PC-3 (cell line): ENCODE data around the gene FBN2. TPM values are rescaled to one million over a fixed set of nuclear protein-coding genes. Genes with fewer than 3 reads are reported as not detected.

Experiments used
- ATAC-seq: fragments of 200-7000 bp; cut with Tn5 transposase; 2 replicates; pipeline ENCODE4 v1.9.1; 2020; ENCODE audit warnings: mild to moderate bottlenecking, moderate library complexity
- BruUV-seq: library from RNA; stranded (reverse); fragments of 400-500 nt; replicated peaks from 2 replicates; lab custom pipeline; 2021; lab: Mats Ljungman, UMichigan
- CTCF ChIA-PET: fragments of 300-600 bp; sonication (Branson Sonifier 250); formaldehyde crosslinking; loops from one replicate; lab custom pipeline; 2022; ENCODE audit warnings: antibody characterized with exemption; lab: Charles Lee
- POLR2A ChIA-PET: fragments of 300-600 bp; sonication (Branson Sonifier 250); formaldehyde crosslinking; loops from one replicate; lab custom pipeline; 2022; ENCODE audit warnings: antibody characterized with exemption; ENCODE audit not compliant: unreplicated experiment; lab: Charles Lee
- DNase-seq: peaks from one replicate; pipeline ENCODE4 v3.0.0-alpha.2; 2015
- H2AFZ ChIP-seq: fragments of 300-600 bp; sonication (generic); 2 replicates; pipeline ENCODE4 v1.6.0; 2016; ENCODE audit warnings: antibody characterized with exemption, low read length
- H3F3A ChIP-seq: fragments of 300-600 bp; sonication (generic); one replicate; pipeline ENCODE4 v1.6.0; 2017; ENCODE audit warnings: antibody characterized with exemption, low read length, control low read depth, mild to moderate bottlenecking; ENCODE audit not compliant: unreplicated experiment
- H3K27ac ChIP-seq: fragments of 300-600 bp; sonication (generic); 2 replicates; pipeline ENCODE4 v1.5.1; 2016; ENCODE audit warnings: mild to moderate bottlenecking, low read length
- H3K27me3 ChIP-seq: fragments of 300-600 bp; sonication (generic); 2 replicates; pipeline ENCODE4 v1.6.1; 2016; ENCODE audit warnings: low read length, mixed read lengths
- H3K36me3 ChIP-seq: fragments of 300-600 bp; sonication (generic); 2 replicates; pipeline ENCODE4 v1.6.1; 2016; ENCODE audit warnings: low read depth, mixed run types, low read length, mixed read lengths
- H3K4me1 ChIP-seq: fragments of 300-600 bp; sonication (generic); 2 replicates; pipeline ENCODE4 v1.5.1; 2016; ENCODE audit warnings: low read length; ENCODE audit not compliant: insufficient read depth
- H3K4me2 ChIP-seq: fragments of 300-600 bp; sonication (generic); 2 replicates; pipeline ENCODE4 v1.6.0; 2016; ENCODE audit warnings: low read length
- H3K4me3 ChIP-seq: fragments of 300-600 bp; sonication (generic); 2 replicates; pipeline ENCODE4 v1.5.1; 2016; ENCODE audit warnings: mild to moderate bottlenecking, low read length, mixed read lengths
- H3K79me2 ChIP-seq: fragments of 300-600 bp; sonication (generic); 2 replicates; pipeline ENCODE4 v1.6.1; 2017; ENCODE audit warnings: low read length, mixed read lengths
- H3K9ac ChIP-seq: fragments of 300-600 bp; sonication (generic); 2 replicates; pipeline ENCODE4 v1.6.0; 2016; ENCODE audit warnings: mild to moderate bottlenecking, low read length
- H3K9me2 ChIP-seq: fragments of 300-600 bp; sonication (generic); replicated peaks from 2 replicates; pipeline ENCODE4 v1.6.1; 2016; ENCODE audit warnings: mixed run types, low read length, mixed read lengths
- H3K9me3 ChIP-seq: fragments of 300-600 bp; sonication (generic); 2 replicates; pipeline ENCODE4 v1.6.1; 2016; ENCODE audit warnings: low read length, mixed read lengths
- H4K20me1 ChIP-seq: fragments of 300-600 bp; sonication (generic); 2 replicates; pipeline ENCODE4 v1.6.1; 2016; ENCODE audit warnings: low read length, mixed read lengths
- EZH2 ChIP-seq: fragments of 300-600 bp; sonication (generic); IDR thresholded peaks from one replicate; pipeline ENCODE4 v1.6.1; 2017; ENCODE audit warnings: antibody characterized with exemption, mild to moderate bottlenecking, low read length; ENCODE audit not compliant: unreplicated experiment
- EZH2phosphoT487 ChIP-seq: fragments of 300-600 bp; sonication (generic); IDR thresholded peaks from 2 replicates; pipeline ENCODE4 v1.6.1; 2018; ENCODE audit warnings: mild to moderate bottlenecking, antibody characterized with exemption, low read length, borderline replicate concordance
- intact Hi-C: fragments of 100-400 bp; cut with micrococcal nuclease; formaldehyde crosslinking; loops from 2 replicates; pipeline ENCODE4 v1.9.0; 2023
- total RNA-seq: library from RNA; depleted of rRNA; stranded (reverse); fragments of >200 nt; gene quantifications from 2 replicates; pipeline ENCODE4 v1.2.3, GENCODE V29; 2014
- TF ChIP-seq, protein P1 (sequence below): fragments of 300-600 bp; sonication (generic); conservative IDR thresholded peaks from 2 replicates; pipeline ENCODE4 v1.5.1; 2017; ENCODE audit warnings: antibody characterized with exemption, low read depth, mild to moderate bottlenecking, low read length

The FBN2 gene
- total RNA-seq, 1 experiment from 2014 or later, result 45.2 TPM

DNA sequence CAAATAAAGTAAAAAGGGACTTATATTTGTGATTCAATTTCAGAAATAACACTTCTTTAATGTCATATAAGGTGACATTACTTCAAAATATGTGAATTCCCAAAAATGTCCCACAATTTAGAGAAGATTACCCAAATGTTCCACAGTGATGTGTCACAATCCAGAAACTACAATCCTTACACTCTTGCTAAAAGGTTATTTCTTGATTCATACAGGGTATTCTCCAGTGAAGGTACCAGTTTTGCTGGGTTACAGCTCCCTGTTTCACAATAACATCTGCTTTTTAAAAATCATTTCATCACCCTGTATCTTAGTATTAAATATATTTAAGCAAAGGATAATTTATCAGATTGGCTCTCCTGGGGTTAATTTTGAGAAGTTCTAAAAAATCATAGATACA is 11.0 kb downstream of the FBN2 start:
- no peaks in the 10 kb centered on the region for H3K4me1 ChIP-seq
- no peaks in the 10 kb centered on the region for H3K79me2 ChIP-seq
- peaks cover 21% of the 10 kb centered on the region for H3K36me3 ChIP-seq
- H3K9ac ChIP-seq, result no peak overlapping the region
- ChIA-PET POLR2A (no interaction called here), CTCF (no interaction called here)
- H3K27me3 ChIP-seq, result no peaks in the 10 kb centered on the region
- no peak overlapping the region for H3K4me3 ChIP-seq
- TF ChIP-seq, protein P1, sequence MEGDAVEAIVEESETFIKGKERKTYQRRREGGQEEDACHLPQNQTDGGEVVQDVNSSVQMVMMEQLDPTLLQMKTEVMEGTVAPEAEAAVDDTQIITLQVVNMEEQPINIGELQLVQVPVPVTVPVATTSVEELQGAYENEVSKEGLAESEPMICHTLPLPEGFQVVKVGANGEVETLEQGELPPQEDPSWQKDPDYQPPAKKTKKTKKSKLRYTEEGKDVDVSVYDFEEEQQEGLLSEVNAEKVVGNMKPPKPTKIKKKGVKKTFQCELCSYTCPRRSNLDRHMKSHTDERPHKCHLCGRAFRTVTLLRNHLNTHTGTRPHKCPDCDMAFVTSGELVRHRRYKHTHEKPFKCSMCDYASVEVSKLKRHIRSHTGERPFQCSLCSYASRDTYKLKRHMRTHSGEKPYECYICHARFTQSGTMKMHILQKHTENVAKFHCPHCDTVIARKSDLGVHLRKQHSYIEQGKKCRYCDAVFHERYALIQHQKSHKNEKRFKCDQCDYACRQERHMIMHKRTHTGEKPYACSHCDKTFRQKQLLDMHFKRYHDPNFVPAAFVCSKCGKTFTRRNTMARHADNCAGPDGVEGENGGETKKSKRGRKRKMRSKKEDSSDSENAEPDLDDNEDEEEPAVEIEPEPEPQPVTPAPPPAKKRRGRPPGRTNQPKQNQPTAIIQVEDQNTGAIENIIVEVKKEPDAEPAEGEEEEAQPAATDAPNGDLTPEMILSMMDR, result no peak
- TF ChIP-seq EZH2phosphoT487 (no peak), EZH2 (no peak)
- DNase-seq (no peak), ATAC-seq (no peak)
- BruUV-seq, result no TSS peak
- H3F3A ChIP-seq, result no peaks in the 10 kb centered on the region
- H3K9me3 ChIP-seq, result no peaks in the 10 kb centered on the region
- no peak overlapping the region for H3K4me2 ChIP-seq
- intact Hi-C loops, result no loop called here
- H4K20me1 ChIP-seq, result no peaks in the 10 kb centered on the region
- H2AFZ ChIP-seq, result no peak overlapping the region
- no peak overlapping the region for H3K27ac ChIP-seq
- no peaks in the 10 kb centered on the region for H3K9me2 ChIP-seq

DNA sequence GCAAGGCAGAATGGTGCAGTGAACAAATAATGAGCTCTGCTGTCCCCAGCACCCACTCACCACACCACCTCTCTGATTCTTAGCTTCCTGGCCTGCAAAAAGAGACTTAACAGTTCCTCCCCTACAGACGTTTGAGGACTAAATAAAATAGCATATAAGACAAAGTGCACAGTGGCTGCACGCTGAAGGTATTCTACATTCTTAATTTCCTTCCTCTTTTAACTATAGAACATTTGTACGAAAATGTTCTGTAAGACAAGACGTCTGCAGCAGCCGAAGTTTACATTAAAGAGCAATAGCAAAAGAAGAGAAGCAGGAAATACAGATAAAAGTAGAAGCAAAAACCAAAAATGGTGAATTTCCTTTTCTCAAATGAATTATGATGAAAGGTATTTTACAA is 15.7 kb downstream of the FBN2 start:
- ChIA-PET CTCF (no interaction called here), POLR2A (no interaction called here)
- H3K4me2 ChIP-seq, result no peak overlapping the region

DNA sequence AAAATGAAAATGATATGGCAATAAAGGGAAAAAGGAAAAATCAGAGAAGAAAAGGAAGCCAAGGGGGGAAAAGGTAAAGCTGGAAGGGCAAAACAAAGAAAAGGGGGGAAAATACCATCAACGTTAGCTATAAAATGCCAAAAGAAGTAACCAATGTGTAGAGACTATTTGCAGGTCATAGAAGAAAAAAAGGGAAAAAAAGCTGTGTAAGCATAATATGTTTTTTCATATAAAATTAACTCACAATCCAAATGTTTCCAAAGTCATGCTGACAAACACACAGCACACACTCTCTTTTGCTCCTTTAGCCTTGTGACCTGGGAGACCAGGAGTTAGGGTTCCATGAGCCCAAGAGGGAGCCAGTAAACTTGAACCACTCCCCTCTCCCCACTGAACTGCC is 18.2 kb downstream of the FBN2 start:
- Histone ChIP-seq H3K4me1 (no peaks in the 10 kb centered on the region), H3F3A (no peaks in the 10 kb centered on the region), H3K9me2 (no peaks in the 10 kb centered on the region), H3K79me2 (no peaks in the 10 kb centered on the region), H3K27ac (no peak overlapping the region), H3K9ac (no peak overlapping the region), H2AFZ (no peak overlapping the region), H4K20me1 (no peaks in the 10 kb centered on the region), H3K9me3 (no peaks in the 10 kb centered on the region), H3K4me2 (no peak overlapping the region), H3K36me3 (peaks cover 26% of the 10 kb centered on the region), H3K4me3 (no peak overlapping the region), H3K27me3 (no peaks in the 10 kb centered on the region)
- ATAC-seq (no peak), DNase-seq (no peak)
- no TSS peak for BruUV-seq
- intact Hi-C loops, result loop anchor here (5.0 kb wide), 1 partner anchor 157 kb away; no protein-coding TSS in a partner anchor
- POLR2A ChIA-PET, result no interaction called here
- CTCF ChIA-PET, result no interaction called here
- TF ChIP-seq EZH2 (no peak), EZH2phosphoT487 (no peak)
- TF ChIP-seq, protein P1, result no peak

More for the DNA sequence above, 15.7 kb downstream of the FBN2 start:
- no peak overlapping the region for H2AFZ ChIP-seq
- TF ChIP-seq EZH2 (no peak), EZH2phosphoT487 (no peak)
- TF ChIP-seq, protein P1, result no peak
- H3K36me3 ChIP-seq, result peaks cover 16% of the 10 kb centered on the region
- H3K4me3 ChIP-seq, result no peak overlapping the region
- no peaks in the 10 kb centered on the region for H3K9me3 ChIP-seq
- no peak for ATAC-seq
- H3K9ac ChIP-seq, result no peak overlapping the region
- H3K27me3 ChIP-seq, result no peaks in the 10 kb centered on the region
- no peaks in the 10 kb centered on the region for H4K20me1 ChIP-seq
- H3K79me2 ChIP-seq, result no peaks in the 10 kb centered on the region
- no peaks in the 10 kb centered on the region for H3K9me2 ChIP-seq
- no TSS peak for BruUV-seq
- DNase-seq, result no peak
- no peak overlapping the region for H3K27ac ChIP-seq
- no peaks in the 10 kb centered on the region for H3F3A ChIP-seq
- intact Hi-C loops, result loop anchor here (5.0 kb wide), 1 partner anchor 155 kb away; no protein-coding TSS in a partner anchor
- H3K4me1 ChIP-seq, result no peaks in the 10 kb centered on the region
